Parathyroid adenoma (tissue), 2 donors: ENCODE data around the gene USB1.

ENCODE experiments used
- H2AFZ ChIP-seq: fragments of 300-600 bp; sonication (generic); one replicate; pipeline ENCODE4 v1.7.0; 2017; ENCODE audit warnings: antibody characterized with exemption, mild to moderate bottlenecking
- H3K27ac ChIP-seq: fragments of 300-600 bp; sonication (generic); one replicate; pipeline ENCODE4 v1.7.0; 2017
- H3K27me3 ChIP-seq: fragments of 300-600 bp; sonication (generic); one replicate; pipeline ENCODE4 v1.7.0; 2017; ENCODE audit warnings: low read length; ENCODE audit not compliant: control insufficient read depth, insufficient read depth
- H3K36me3 ChIP-seq: fragments of 300-600 bp; sonication (generic); one replicate; pipeline ENCODE4 v1.7.0; 2017; ENCODE audit warnings: low read length; ENCODE audit not compliant: control insufficient read depth, insufficient read depth
- H3K4me1 ChIP-seq: fragments of 300-600 bp; sonication (generic); one replicate; pipeline ENCODE4 v1.7.0; 2017; ENCODE audit warnings: control low read depth
- H3K4me2 ChIP-seq: fragments of 300-600 bp; sonication (generic); one replicate; pipeline ENCODE4 v1.7.0; 2017; ENCODE audit warnings: low read length
- H3K4me3 ChIP-seq: fragments of 300-600 bp; sonication (generic); one replicate; pipeline ENCODE4 v1.7.0; 2017; ENCODE audit warnings: low read depth, low read length
- H3K79me2 ChIP-seq: fragments of 300-600 bp; sonication (generic); one replicate; pipeline ENCODE4 v1.7.0; 2017; ENCODE audit warnings: control low read depth
- H3K9ac ChIP-seq: fragments of 300-600 bp; sonication (generic); one replicate; pipeline ENCODE4 v1.7.0; 2017; ENCODE audit warnings: mild to moderate bottlenecking
- H3K9me3 ChIP-seq: fragments of 300-600 bp; sonication (generic); one replicate; pipeline ENCODE4 v1.7.0; 2017; ENCODE audit warnings: low read length; ENCODE audit not compliant: control insufficient read depth
- CTCF ChIP-seq: fragments of 300-600 bp; sonication (generic); IDR thresholded peaks from one replicate; pipeline ENCODE4 v1.7.0; 2017; ENCODE audit warnings: antibody characterized with exemption, mild to moderate bottlenecking
- donor health status: primary hyperparathyroidism.

The USB1 gene

GRCh38 chr16:58049232-58050185 lies 48.3 kb downstream of the USB1 start:
- no peak overlapping the region for H3K27ac ChIP-seq
- H3K4me3 ChIP-seq = no peak overlapping the region
- H3K4me2 ChIP-seq = no peak overlapping the region
- no peaks in the 10 kb centered on the region for H3K27me3 ChIP-seq
- H3K9ac ChIP-seq = no peak overlapping the region
- H2AFZ ChIP-seq = no peak overlapping the region
- no peaks in the 10 kb centered on the region for H3K9me3 ChIP-seq
- H3K36me3 ChIP-seq = no peaks in the 10 kb centered on the region
- no peak for TF ChIP-seq CTCF
- no peaks in the 10 kb centered on the region for H3K79me2 ChIP-seq
- H3K4me1 ChIP-seq = no peaks in the 10 kb centered on the region

- Histone ChIP-seq H3K79me2 (no peaks in the 10 kb centered on the region), H3K4me1 (no peaks in the 10 kb centered on the region), H3K27ac (no peak overlapping the region), H3K4me3 (no peak overlapping the region), H2AFZ (no peak overlapping the region), H3K27me3 (no peaks in the 10 kb centered on the region), H3K9ac (no peak overlapping the region), H3K4me2 (no peak overlapping the region), H3K9me3 (no peaks in the 10 kb centered on the region), H3K36me3 (no peaks in the 10 kb centered on the region)
- TF ChIP-seq CTCF = no peak
Observed at GRCh38 chr16:58051296-58051695, 50.1 kb downstream of the USB1 start.

- Histone ChIP-seq H3K36me3 (no peaks in the 10 kb centered on the region), H3K4me3 (no peak overlapping the region), H3K27me3 (no peaks in the 10 kb centered on the region), H3K79me2 (no peaks in the 10 kb centered on the region), H3K4me1 (no peaks in the 10 kb centered on the region), H3K9me3 (no peaks in the 10 kb centered on the region), H2AFZ (no peak overlapping the region), H3K27ac (no peak overlapping the region), H3K9ac (no peak overlapping the region), H3K4me2 (no peak overlapping the region)
- TF ChIP-seq CTCF = no peak
Observed at GRCh38 chr16:58051821-58052603, 50.8 kb downstream of the USB1 start.

- no peak for TF ChIP-seq CTCF
- Histone ChIP-seq H3K4me1 (no peaks in the 10 kb centered on the region), H3K9me3 (no peaks in the 10 kb centered on the region), H3K27ac (no peak overlapping the region), H3K79me2 (no peaks in the 10 kb centered on the region), H3K4me3 (no peak overlapping the region), H3K9ac (no peak overlapping the region), H3K27me3 (no peaks in the 10 kb centered on the region), H2AFZ (no peak overlapping the region), H3K4me2 (no peak overlapping the region), H3K36me3 (no peaks in the 10 kb centered on the region)
Observed at GRCh38 chr16:58053682-58054005, 52.4 kb downstream of the USB1 start.
